Stomach smooth muscle (tissue), 2 donors: ENCODE data around the gene DGLUCY.
A peak's percentile ranks its signal among the peaks of the same experiment; 100 is the strongest.

Source experiments
- H3K27ac ChIP-seq: one replicate; pipeline ENCODE4 v1.7.0; 2013; ENCODE audit warnings: mild to moderate bottlenecking, low read length, inconsistent platforms
- H3K27me3 ChIP-seq, 2 donors: one replicate each; pipeline ENCODE4 v1.7.0; 2013; ENCODE audit warnings: low read length in 2 of 2; ENCODE audit not compliant: insufficient read depth in 2 of 2, control insufficient read depth in 1 of 2
- H3K36me3 ChIP-seq, 2 donors: one replicate each; pipeline ENCODE4 v1.7.0; 2013; ENCODE audit warnings: low read length in 2 of 2; ENCODE audit not compliant: control insufficient read depth in 2 of 2, insufficient read depth in 2 of 2
- H3K4me1 ChIP-seq: one replicate; pipeline ENCODE4 v1.7.0; 2013; ENCODE audit warnings: low read length; ENCODE audit not compliant: control insufficient read depth, insufficient read depth
- H3K4me3 ChIP-seq, 2 donors: one replicate each; pipeline ENCODE4 v1.7.0; 2013; ENCODE audit warnings: low read length in 2 of 2
- H3K9ac ChIP-seq, 2 donors: one replicate each; pipeline ENCODE4 v1.7.0; 2013; ENCODE audit warnings: low read length in 2 of 2, mild to moderate bottlenecking in 1 of 2
- H3K9me3 ChIP-seq, 2 donors: one replicate each; pipeline ENCODE4 v1.7.0; 2013; ENCODE audit warnings: low read length in 2 of 2; ENCODE audit not compliant: control insufficient read depth in 2 of 2
- donor health status: healthy.
- donor health status: Pancreatic carcinoma.

DGLUCY gene

DNA sequence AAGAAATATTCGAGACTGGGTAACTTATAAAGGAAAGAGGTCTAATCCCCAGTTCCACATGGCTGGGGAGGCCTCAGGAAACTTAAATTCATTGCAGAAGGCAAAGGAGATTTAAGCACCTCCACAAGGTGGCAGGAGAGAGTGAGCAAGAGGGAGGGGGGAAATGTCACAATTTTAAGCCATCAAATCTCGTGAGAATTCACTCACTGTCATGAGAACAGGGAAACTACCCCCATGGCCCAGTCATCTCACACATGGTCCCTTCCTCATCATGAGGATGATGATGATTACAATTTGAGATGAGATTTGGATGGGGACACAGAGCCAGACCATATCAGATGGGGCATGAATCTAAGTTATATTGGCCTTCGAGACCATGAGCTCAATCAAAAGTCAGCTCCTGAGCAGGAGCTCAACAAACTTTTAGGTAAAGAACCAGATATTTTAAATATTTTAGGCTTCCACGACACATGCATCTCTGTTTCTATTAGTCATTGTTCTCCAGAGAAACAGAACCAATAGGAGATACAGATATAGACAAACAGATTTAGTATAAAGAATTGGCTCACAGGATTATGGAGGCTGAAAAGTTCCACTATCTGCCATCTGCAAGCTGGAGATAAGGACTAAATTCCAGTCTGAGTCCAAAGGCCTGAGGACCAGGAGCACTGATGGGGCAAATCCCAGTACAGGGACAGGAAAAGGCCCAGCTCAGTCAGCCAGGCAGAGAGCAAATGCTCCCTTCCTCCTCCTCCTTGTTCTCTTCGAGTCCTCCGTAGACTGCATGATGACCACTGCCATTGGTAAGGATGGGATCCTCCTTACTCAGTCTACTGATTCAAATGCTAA, 24.9 kb downstream of the DGLUCY start:
- no peak overlapping the region for H3K27ac ChIP-seq
- no peak overlapping the region for H3K9ac ChIP-seq
- H3K9me3 ChIP-seq: no peaks in the 10 kb centered on the region
- H3K27me3 ChIP-seq: no peaks in the 10 kb centered on the region
- peaks cover 9% of the 10 kb centered on the region for H3K4me1 ChIP-seq
- H3K4me3 ChIP-seq: no peak overlapping the region
- H3K36me3 ChIP-seq: peaks cover 3 to 7% of the 10 kb centered on the region in 2 donors

DNA sequence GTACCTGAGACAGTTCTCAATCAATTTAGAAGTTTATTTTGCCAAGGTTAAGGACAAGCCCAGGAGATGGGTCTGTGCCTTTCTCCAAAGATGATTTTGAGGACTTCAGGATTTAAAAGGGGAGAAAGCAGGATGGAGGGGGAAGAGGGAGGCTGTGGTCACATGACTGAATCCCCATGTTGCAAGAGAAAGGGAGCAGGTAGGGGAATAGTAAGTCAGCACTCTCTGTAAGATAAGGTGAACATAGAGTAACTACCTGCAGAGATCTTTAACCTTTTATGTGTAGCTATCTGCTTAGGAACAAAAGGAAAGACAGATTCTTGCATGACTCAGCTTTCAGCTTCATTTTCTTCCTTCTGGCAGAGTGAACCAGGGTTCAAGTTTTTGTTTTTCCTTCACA, 25.9 kb downstream of the DGLUCY start:
- Histone ChIP-seq H3K27ac (no peak overlapping the region), H3K27me3 (no peaks in the 10 kb centered on the region), H3K4me1 (peaks cover 19% of the 10 kb centered on the region), H3K9me3 (no peaks in the 10 kb centered on the region), H3K36me3 (peaks cover 3% of the 10 kb centered on the region in 2 donors), H3K4me3 (no peak overlapping the region), H3K9ac (no peak overlapping the region)

DNA sequence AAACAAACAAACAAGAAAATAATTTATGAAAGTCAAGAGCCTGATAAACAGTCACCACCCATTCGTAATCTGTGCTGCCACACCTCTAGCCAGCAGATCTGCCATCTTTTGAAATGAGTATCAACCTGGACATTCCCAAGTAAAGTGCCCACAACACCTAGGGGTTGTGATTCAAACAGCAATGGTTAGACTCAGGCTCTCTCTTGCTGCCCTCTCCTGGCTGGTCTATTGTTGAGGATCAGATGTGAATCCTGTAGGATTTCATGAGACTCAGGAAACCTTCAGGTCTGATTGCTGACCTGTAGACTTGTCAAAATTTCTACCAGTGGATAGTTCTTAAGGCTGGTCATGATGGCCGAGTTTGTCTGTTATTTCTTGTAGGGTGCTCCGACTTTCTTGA, 26.8 kb downstream of the DGLUCY start:
- H3K4me3 ChIP-seq: no peak overlapping the region
- no peaks in the 10 kb centered on the region for H3K27me3 ChIP-seq
- H3K9me3 ChIP-seq: no peaks in the 10 kb centered on the region
- H3K36me3 ChIP-seq: peaks cover 7 to 10% of the 10 kb centered on the region in 2 donors
- H3K9ac ChIP-seq: no peak overlapping the region
- H3K4me1 ChIP-seq: peaks cover 27% of the 10 kb centered on the region
- no peak overlapping the region for H3K27ac ChIP-seq

DNA sequence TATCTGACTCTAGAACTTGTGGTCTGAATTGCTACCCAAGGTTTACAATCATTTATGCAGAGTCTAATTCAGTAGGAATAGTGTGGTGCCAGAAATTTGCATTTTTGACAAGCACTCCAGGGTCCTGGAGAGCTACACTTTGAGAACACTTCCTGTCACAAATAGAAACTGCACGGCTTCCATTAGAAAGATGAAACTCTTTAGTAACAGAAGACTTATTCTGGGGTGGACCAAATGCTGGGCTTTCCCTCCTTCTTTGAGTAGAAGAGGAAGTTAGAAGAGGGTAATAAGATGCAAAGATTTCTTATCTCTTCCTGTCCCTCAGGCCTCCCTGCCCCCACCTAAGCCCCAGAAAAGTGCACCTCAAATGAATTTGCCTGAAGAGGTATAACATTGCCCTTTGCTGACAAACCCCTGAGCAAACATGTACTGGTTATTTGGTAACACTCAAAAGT, 28.4 kb downstream of the DGLUCY start:
- H3K9ac ChIP-seq: no peak overlapping the region

DNA sequence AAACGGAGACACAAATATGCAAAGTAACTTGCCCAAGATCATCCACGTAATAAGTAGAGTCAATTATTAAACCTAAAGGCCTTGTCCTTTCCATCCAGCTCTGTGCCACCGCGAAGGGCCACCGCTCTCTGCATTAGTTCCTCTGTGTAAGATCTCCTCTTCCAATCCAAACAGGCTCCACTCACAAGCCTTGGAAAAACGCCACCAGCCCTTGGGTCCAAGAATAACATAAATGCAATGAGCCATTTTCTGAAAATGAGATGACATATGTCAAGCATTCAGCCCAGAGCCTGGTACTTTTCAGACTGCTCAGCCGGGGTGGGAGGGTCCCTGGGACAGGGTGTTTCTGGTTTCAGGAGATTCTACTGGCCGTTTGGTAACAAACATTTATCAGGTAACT, 30.0 kb downstream of the DGLUCY start:
- Histone ChIP-seq H3K4me1 (peaks cover 48% of the 10 kb centered on the region), H3K9ac (no peak overlapping the region), H3K27me3 (no peaks in the 10 kb centered on the region), H3K4me3 (no peak overlapping the region), H3K27ac (peak overlapping the region; percentile 75), H3K36me3 (peaks cover 9 to 19% of the 10 kb centered on the region in 2 donors), H3K9me3 (no peaks in the 10 kb centered on the region)

More for the DNA sequence above, 28.4 kb downstream of the DGLUCY start:
- Histone ChIP-seq H3K4me1 (peaks cover 42% of the 10 kb centered on the region), H3K27ac (no peak overlapping the region), H3K9me3 (no peaks in the 10 kb centered on the region), H3K4me3 (no peak overlapping the region), H3K27me3 (no peaks in the 10 kb centered on the region), H3K36me3 (peaks cover 9 to 16% of the 10 kb centered on the region in 2 donors)

DNA sequence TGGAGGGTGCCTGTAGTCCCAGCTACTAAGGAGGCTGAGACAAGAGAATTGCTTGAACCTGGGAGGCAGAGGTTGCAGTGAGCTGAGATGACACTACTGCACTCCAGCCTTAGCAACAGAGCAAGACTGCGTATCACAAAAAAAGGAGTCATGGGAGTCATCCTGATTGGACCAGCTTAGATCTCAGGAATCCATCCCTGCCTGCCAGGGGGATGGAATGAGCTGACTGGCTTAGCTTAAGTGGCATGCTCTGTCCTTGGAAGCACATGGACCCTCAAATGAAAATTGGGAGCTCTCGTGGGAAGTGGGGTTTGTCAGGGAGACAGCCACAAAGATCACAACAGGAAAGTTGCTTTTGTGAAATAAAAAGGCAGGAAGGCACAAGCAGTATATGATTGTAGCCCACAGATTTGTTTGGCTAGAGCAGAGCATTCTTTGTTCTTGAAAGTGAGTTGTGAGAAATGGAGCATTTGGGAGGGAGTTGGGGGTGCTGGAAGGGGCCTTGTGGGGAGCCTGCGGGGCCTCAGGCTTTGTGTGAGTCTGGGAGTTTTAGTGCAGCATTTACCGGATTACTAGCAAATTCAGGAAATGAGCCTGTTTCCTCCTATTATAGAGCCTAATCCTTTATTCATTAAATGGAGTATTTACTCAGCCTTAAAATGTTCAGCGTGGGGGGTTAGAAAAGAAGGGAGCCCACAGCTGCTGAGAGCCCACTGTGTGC, 30.7 kb downstream of the DGLUCY start:
- H3K36me3 ChIP-seq: peaks cover 9 to 19% of the 10 kb centered on the region in 2 donors
- H3K27me3 ChIP-seq: no peaks in the 10 kb centered on the region
- peaks cover 53% of the 10 kb centered on the region for H3K4me1 ChIP-seq
- H3K4me3 ChIP-seq: peak overlapping the region in 1 of 2 donors; percentile 22
- no peaks in the 10 kb centered on the region for H3K9me3 ChIP-seq
- no peak overlapping the region for H3K9ac ChIP-seq
- H3K27ac ChIP-seq: peak overlapping the region; percentile 75

DNA sequence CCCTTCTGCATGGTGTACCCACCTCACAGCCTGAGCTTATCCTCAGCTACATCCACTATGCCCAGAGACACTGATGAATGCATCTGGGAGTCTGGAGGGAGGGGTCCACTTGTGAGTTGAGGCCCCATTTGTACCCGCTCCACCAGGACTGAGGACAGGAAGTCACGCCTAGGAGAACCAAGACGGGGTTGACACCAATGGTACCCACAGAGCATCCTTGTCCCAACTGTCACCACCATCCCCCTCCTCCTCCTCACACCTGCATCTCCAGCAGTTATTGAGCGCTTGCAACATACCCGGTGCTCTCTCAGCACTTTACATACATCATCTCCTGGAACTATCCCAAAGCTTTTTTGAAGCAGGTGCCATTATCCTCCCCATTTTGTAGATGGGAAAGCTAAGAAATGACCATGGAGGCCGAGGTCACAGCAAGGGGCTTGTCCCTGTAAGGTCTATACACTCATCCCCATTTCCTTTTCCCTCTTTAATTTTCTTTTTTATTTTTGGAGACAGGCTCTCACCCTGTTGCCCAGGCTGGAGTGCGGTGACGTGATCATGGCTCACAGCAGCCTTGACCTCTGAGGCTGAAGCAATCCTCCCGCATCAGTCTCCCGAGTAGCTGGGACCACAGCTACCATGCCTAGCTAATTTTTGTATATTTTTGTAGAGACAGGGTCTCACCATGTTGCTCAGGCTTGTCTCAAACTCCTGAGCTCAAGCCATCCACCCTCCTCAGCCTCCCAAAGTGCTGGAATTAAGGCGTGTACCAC, 31.7 kb downstream of the DGLUCY start:
- Histone ChIP-seq H3K9ac (no peak overlapping the region), H3K9me3 (no peaks in the 10 kb centered on the region), H3K36me3 (peaks cover 9 to 19% of the 10 kb centered on the region in 2 donors), H3K27ac (peak overlapping the region; percentile 75), H3K27me3 (no peaks in the 10 kb centered on the region), H3K4me3 (no peak overlapping the region), H3K4me1 (peaks cover 55% of the 10 kb centered on the region)

DNA sequence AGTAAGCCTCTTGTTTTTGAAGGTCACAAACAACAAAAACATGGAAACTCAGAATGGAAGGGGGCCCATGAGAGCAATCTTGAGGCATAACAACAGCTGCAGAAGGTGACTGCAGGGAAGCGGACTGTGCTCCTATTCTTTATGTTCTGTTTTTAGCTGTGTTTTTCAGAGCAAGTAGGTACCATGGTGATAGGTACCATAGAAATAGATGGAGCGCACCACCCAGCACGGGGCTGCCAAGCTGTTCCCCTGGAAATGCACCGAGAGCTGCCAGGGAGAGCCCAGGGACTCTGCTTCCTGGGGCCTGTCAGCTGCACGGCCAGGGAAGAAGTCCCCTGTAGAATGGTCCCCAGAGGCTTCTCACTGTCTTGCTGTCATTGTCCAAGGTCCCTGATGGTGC, 32.8 kb downstream of the DGLUCY start:
- no peak overlapping the region for H3K9ac ChIP-seq
- H3K4me3 ChIP-seq: peak overlapping the region in 1 of 2 donors; percentile 15
- peak overlapping the region; percentile 75 for H3K27ac ChIP-seq
- H3K4me1 ChIP-seq: peaks cover 55% of the 10 kb centered on the region
- H3K27me3 ChIP-seq: no peaks in the 10 kb centered on the region
- H3K36me3 ChIP-seq: peaks cover 9 to 20% of the 10 kb centered on the region in 2 donors
- no peaks in the 10 kb centered on the region for H3K9me3 ChIP-seq

DNA sequence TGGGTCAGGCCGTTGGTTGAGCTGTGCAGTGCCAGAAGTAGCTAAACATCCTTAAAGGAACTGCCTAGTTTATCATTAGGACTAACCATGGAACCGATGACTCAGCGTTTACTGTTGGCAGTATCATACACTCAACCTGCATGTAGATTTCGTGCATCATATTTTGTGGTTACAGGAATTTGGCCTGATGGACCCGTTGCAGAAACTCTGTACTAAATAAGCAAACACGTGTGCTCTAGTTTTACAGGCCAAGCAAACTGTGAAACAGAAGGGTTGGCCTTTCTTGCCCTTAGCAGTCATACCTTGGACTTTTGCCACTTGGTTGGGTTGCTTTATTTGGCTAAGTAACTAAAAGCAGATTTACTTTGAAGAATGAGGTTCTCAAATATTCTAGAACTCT, 35.6 kb downstream of the DGLUCY start:
- Histone ChIP-seq H3K9ac (no peak overlapping the region), H3K27me3 (no peaks in the 10 kb centered on the region), H3K36me3 (peaks cover 9 to 17% of the 10 kb centered on the region in 2 donors), H3K9me3 (no peaks in the 10 kb centered on the region), H3K4me3 (no peak overlapping the region), H3K4me1 (peaks cover 44% of the 10 kb centered on the region), H3K27ac (peak overlapping the region; percentile 46)

DNA sequence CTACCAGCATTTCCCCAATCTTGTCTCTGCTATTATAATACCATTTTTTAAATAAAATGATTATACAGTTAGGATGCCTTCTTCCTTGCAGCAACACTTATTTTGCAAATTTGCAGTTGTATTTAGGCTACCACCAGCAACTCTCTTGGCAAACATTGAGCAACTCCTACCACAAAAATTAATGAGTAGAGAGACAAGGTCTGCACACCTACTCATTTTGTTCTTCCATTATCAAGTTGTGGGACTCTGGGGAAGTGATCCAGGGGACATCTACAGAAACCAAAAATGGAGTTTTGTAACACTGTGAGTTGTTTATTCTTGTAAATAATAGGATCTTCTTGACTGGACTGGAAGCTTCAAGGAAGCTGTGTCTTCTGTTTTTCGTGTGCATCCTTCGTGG, 38.6 kb downstream of the DGLUCY start:
- Histone ChIP-seq H3K4me3 (no peak overlapping the region), H3K4me1 (peaks cover 43% of the 10 kb centered on the region), H3K9ac (no peak overlapping the region), H3K9me3 (no peaks in the 10 kb centered on the region), H3K27ac (no peak overlapping the region), H3K27me3 (no peaks in the 10 kb centered on the region), H3K36me3 (peaks cover 0 to 4% of the 10 kb centered on the region in 2 donors)
